Gastroesophageal sphincter (tissue), 3 donors: ENCODE data around the gene CCDC57.

ENCODE experiments used
- EP300 ChIP-seq: sonication (generic); formaldehyde crosslinking; IDR thresholded peaks from one replicate; pipeline ENCODE4 v1.6.1; 2017; ENCODE audit warnings: antibody characterized with exemption, mild to moderate bottlenecking
- POLR2A ChIP-seq, 2 donors: fragments of 450-650 bp; IDR thresholded peaks; one replicate each; pipeline ENCODE4 v1.6.1; 2017; ENCODE audit warnings: antibody characterized with exemption in 2 of 2, mild to moderate bottlenecking in 2 of 2, moderate library complexity in 1 of 2
- POLR2AphosphoS5 ChIP-seq: sonication (generic); formaldehyde crosslinking; IDR thresholded peaks from one replicate; pipeline ENCODE4 v1.6.1; 2017; ENCODE audit warnings: antibody characterized with exemption
- TF ChIP-seq, protein P1 (sequence below), 4 experiments: fragments of 200-600 bp in 2 of 4; fragments of 450-650 bp in 2 of 4; sonication (generic) in 1 of 4; IDR thresholded peaks; one replicate each; pipeline ENCODE4 v1.5.1; 2017 to 2019; ENCODE audit warnings: antibody characterized with exemption in 4 of 4, mild to moderate bottlenecking in 2 of 4, moderate library complexity in 2 of 4

DNA sequence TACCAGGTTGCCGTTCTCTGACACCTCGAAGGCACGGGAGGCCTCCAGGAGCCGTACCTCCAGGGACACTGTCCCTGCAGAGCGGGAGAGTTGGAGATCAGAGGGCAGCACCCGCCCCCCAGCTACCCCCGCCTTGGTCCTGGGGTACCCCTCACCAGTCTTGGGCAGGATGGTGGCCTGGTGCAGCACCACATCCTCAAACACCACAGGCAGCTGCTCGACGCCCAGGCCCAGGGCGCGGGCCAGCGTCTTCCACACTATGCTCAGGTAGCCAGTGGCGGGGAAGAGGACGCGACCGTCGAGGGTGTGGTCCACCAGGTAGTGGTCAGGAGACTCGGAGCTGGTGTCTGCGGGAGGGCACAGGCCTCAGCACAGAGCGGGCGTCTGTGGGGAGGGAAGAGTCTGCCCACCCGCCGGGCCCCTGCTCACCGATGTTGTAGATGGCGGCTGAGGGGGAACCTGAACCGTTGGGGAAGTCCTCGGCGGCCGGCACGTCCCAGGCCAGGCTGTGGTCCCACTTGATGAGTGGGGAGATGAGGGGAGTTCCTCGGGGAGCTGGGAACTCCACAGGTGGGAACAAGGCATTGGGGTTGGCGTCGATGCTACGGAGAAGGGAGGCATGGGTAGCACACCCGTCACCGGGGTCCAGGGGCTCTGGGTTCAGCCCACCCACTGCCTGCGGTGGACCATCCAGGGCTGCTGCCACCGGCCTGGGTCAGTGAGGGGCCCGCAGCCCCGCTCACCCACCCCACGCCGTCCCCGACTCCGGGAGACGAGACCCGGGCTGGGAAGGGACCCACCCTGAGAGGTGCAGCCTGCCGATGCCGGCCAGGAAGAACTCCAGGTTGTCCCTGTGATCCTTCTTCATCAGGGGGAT, 124.4 kb downstream of the CCDC57 start:
- TF ChIP-seq, protein P1, sequence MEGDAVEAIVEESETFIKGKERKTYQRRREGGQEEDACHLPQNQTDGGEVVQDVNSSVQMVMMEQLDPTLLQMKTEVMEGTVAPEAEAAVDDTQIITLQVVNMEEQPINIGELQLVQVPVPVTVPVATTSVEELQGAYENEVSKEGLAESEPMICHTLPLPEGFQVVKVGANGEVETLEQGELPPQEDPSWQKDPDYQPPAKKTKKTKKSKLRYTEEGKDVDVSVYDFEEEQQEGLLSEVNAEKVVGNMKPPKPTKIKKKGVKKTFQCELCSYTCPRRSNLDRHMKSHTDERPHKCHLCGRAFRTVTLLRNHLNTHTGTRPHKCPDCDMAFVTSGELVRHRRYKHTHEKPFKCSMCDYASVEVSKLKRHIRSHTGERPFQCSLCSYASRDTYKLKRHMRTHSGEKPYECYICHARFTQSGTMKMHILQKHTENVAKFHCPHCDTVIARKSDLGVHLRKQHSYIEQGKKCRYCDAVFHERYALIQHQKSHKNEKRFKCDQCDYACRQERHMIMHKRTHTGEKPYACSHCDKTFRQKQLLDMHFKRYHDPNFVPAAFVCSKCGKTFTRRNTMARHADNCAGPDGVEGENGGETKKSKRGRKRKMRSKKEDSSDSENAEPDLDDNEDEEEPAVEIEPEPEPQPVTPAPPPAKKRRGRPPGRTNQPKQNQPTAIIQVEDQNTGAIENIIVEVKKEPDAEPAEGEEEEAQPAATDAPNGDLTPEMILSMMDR (IDR thresholded peaks at IDR 0.05): no peak
- no peak for TF ChIP-seq POLR2A (IDR thresholded peaks at IDR 0.05)
- TF ChIP-seq POLR2AphosphoS5: no peak
- no peak for TF ChIP-seq EP300
